RWPE2 (cell line): ENCODE results near the gene TANGO2.
A peak's percentile ranks its signal among the peaks of the same experiment; 100 is the strongest.

ENCODE experiments used
- ATAC-seq: fragments of 200-7000 bp; cut with Tn5 transposase; 3 replicates; pipeline ENCODE4 v1.9.1; 2021; ENCODE audit warnings: low read depth
- DNase-seq: peaks from one replicate; pipeline ENCODE4 v3.0.0-alpha.2; 2020; ENCODE audit warnings: low spot score
- H3K27ac ChIP-seq: fragments of 450-650 bp; 2 replicates; pipeline ENCODE4 v1.5.1; 2017; ENCODE audit warnings: mild to moderate bottlenecking; ENCODE audit not compliant: poor library complexity, severe bottlenecking
- H3K27me3 ChIP-seq: fragments of 250-450 bp; sonication (Bioruptor Pico); 2 replicates; pipeline ENCODE4 v1.5.1; 2021; ENCODE audit warnings: mild to moderate bottlenecking, moderate library complexity; ENCODE audit not compliant: insufficient read depth, poor library complexity, severe bottlenecking
- H3K36me3 ChIP-seq: fragments of 250-450 bp; sonication (Bioruptor Pico); 2 replicates; pipeline ENCODE4 v1.5.1; 2020; ENCODE audit warnings: low read depth, mild to moderate bottlenecking, moderate library complexity
- H3K4me1 ChIP-seq: fragments of 250-450 bp; sonication (Bioruptor Pico); 2 replicates; pipeline ENCODE4 v1.5.1; 2021; ENCODE audit warnings: mild to moderate bottlenecking, moderate library complexity; ENCODE audit not compliant: insufficient read depth, poor library complexity, severe bottlenecking
- H3K4me3 ChIP-seq: fragments of 250-450 bp; sonication (Bioruptor Pico); 2 replicates; pipeline ENCODE4 v1.5.1; 2021; ENCODE audit warnings: mild to moderate bottlenecking, moderate library complexity; ENCODE audit not compliant: severe bottlenecking
- H3K9me3 ChIP-seq: fragments of 250-450 bp; sonication (Bioruptor Pico); 2 replicates; pipeline ENCODE4 v1.5.1; 2021; ENCODE audit warnings: mild to moderate bottlenecking, moderate library complexity; ENCODE audit not compliant: severe bottlenecking
- CTCF ChIP-seq: fragments of 450-650 bp; IDR thresholded peaks from one replicate; pipeline ENCODE4 v1.5.1; 2017; ENCODE audit warnings: mild to moderate bottlenecking, moderate library complexity; ENCODE audit not compliant: poor library complexity, severe bottlenecking

Gene TANGO2

GRCh38 chr22:20060700-20061480 is 40.0 kb downstream of the TANGO2 start:
- no peak for DNase-seq
- no peak for ATAC-seq
- TF ChIP-seq CTCF = no peak
- Histone ChIP-seq H3K4me1 (peaks cover 20% of the 10 kb centered on the region), H3K36me3 (no peaks in the 10 kb centered on the region), H3K4me3 (no peak overlapping the region), H3K27ac (peak overlapping the region; percentile 53), H3K9me3 (no peaks in the 10 kb centered on the region), H3K27me3 (no peaks in the 10 kb centered on the region)

- no peak for TF ChIP-seq CTCF
- DNase-seq (peak; percentile 94), ATAC-seq (peak; percentile 82)
- Histone ChIP-seq H3K27me3 (no peaks in the 10 kb centered on the region), H3K27ac (peak overlapping the region; percentile 53), H3K4me3 (no peak overlapping the region), H3K9me3 (no peaks in the 10 kb centered on the region), H3K4me1 (peaks cover 20% of the 10 kb centered on the region), H3K36me3 (no peaks in the 10 kb centered on the region)
Observed at GRCh38 chr22:20061481-20061861, 40.6 kb downstream of the TANGO2 start.

- ATAC-seq (peak; percentile 7; the same call in 2 of the 3 replicates), DNase-seq (no peak)
- Histone ChIP-seq H3K27ac (peak overlapping the region; percentile 53), H3K4me1 (peaks cover 20% of the 10 kb centered on the region), H3K4me3 (no peak overlapping the region), H3K9me3 (no peaks in the 10 kb centered on the region), H3K36me3 (no peaks in the 10 kb centered on the region), H3K27me3 (no peaks in the 10 kb centered on the region)
- TF ChIP-seq CTCF = no peak
Observed at GRCh38 chr22:20062043-20062765, 41.3 kb downstream of the TANGO2 start.

GRCh38 chr22:20062766-20063083 is 41.8 kb downstream of the TANGO2 start:
- ATAC-seq = peak; percentile 74
- DNase-seq = no peak
- H3K4me1 ChIP-seq = peaks cover 20% of the 10 kb centered on the region
- TF ChIP-seq CTCF = no peak
- no peak overlapping the region for H3K4me3 ChIP-seq
- no peaks in the 10 kb centered on the region for H3K27me3 ChIP-seq
- H3K27ac ChIP-seq = peak overlapping the region; percentile 53
- H3K9me3 ChIP-seq = no peaks in the 10 kb centered on the region
- no peaks in the 10 kb centered on the region for H3K36me3 ChIP-seq
